Right hindlimb (tissue), 1 donor: ENCODE measurements around the gene SEC24C.
"Not testable (repeated sequence)": the region's sequence is repeated elsewhere in the genome, so short reads cannot be mapped to it uniquely, and the experiment has no call there.

Experiments
- DNase-seq: peaks from one replicate; pipeline ENCODE4 v3.0.0-alpha.2; 2018

The SEC24C gene, protein sequence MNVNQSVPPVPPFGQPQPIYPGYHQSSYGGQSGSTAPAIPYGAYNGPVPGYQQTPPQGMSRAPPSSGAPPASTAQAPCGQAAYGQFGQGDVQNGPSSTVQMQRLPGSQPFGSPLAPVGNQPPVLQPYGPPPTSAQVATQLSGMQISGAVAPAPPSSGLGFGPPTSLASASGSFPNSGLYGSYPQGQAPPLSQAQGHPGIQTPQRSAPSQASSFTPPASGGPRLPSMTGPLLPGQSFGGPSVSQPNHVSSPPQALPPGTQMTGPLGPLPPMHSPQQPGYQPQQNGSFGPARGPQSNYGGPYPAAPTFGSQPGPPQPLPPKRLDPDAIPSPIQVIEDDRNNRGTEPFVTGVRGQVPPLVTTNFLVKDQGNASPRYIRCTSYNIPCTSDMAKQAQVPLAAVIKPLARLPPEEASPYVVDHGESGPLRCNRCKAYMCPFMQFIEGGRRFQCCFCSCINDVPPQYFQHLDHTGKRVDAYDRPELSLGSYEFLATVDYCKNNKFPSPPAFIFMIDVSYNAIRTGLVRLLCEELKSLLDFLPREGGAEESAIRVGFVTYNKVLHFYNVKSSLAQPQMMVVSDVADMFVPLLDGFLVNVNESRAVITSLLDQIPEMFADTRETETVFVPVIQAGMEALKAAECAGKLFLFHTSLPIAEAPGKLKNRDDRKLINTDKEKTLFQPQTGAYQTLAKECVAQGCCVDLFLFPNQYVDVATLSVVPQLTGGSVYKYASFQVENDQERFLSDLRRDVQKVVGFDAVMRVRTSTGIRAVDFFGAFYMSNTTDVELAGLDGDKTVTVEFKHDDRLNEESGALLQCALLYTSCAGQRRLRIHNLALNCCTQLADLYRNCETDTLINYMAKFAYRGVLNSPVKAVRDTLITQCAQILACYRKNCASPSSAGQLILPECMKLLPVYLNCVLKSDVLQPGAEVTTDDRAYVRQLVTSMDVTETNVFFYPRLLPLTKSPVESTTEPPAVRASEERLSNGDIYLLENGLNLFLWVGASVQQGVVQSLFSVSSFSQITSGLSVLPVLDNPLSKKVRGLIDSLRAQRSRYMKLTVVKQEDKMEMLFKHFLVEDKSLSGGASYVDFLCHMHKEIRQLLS

DNA sequence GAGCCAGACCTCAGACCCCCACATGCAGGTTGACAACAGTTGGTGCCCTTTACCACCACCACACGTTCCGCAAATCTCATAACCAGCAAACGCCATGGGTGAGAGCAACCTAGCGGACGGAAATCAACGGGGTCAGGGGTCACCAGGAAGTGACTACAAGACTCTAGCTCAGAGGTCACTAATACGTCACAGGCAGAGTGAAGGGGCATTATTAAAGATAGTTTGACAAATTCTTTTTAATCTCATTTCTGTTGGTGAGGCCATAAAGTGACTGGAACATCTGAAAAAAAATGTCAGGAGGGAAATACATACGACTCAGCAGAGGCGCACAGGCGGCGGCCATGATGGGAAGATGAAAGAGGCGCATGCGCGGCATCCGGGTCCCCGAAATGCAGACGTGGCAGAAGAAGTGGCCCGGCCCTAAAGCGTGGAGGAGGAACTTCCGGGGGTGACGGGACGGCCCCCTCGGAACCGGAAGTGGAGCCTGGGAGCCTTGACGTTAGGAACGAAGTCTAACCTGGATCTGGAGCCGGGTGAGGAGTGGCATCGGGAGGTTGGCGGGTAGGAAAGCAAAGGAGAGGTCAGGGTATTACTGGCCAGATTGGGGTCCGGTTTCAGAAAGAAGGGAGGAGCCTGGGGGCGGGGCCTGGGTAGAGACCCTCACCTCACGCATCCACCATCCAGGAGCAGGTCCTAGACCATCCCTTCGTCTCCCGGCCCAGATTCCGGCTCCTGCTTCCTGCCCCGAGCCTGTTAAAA lies at the start of gene SEC24C:
TSS of gene SEC24C (plus strand) at position 468 of the 759 bp plus-strand sequence. CDS start 2,461 bp downstream, outside the sequence.
- DNase-seq: peak; percentile 98

DNA sequence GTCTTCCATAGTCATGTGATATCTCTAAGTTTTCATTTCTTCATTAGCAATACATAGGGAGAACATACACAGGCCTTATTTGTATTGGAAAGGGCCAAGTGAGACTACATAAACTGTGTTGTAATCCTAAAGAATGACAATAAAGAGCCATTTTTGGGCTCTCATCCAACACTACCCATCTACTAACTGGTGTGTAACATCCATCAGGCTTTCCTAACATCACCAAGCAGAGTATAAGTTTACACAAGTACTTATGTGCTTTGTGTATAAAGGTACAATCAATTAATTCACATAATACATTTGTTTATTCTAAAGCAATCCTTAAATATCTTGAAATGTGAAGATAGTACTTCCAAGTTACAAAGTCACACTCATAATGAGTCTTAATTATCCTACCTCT lies 48.9 kb upstream of the SEC24C start:
- DNase-seq: not testable (repeated sequence)

DNA sequence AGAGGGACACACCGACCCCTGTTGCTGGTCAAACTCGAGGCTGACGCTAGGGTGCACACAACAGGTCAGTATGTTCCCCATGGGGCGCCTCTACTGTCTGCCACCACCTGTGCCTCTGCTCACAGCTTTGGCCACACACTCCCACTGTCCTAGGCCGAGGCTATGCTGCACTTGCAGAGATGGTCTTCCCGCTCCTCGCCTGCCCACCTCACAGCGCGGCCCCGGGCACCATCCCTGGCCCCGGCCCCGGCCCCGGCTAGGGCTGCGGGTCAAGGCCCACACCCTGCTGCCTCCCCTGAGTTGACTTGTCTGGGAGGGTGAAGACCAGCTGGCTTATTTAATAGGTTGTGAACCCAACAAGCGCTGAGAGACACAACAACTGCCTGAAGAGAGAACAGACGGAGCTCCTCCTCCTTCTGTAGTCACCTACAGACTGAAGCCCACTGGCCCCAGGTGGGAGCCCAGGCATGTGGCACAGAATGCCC lies 46.5 kb upstream of the SEC24C start, which contains the start of gene AGAP5:
TSS of gene AGAP5 (minus strand) at position 435 of the 485 bp plus-strand sequence. CDS start at position 81, 354 bp downstream.
- DNase-seq: not testable (repeated sequence)

DNA sequence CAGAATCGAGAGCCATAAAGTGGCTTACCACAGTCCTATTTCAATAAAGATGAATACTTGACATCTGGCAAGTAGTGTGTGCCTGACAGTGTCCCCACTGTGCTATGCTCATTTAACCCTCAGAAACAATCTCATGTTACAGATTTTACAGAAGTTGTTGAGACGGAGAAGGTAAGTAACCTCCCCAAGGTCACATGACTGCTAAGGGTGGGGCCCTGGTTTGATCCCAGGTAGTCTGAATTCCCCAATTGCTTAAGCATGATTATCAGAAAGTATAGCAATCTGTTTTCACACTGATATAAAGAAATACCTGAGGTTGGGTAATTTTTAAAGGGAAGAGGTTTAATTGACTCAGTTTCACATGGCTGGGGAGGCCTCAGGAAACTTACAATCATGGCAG lies 45.4 kb upstream of the SEC24C start:
- not testable (repeated sequence) for DNase-seq

DNA sequence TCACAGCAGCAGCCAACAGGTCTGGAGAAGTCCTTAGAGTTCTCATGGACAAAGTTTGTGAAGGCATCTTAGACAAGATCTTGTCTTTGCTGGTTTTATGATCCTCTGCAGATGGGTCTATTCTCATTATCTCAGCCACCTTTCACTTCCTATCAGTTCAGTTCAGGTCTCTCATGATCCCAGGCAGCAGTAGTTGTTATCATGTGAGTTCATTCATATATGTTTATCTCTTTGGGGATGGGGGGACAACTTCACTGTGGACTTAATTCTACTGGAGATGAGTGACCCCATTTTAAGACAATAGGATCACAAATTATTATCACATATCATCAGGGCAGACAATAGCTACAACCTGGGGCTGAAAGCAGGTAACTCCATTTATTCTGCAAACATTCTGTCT lies 40.2 kb upstream of the SEC24C start:
- not testable (repeated sequence) for DNase-seq

DNA sequence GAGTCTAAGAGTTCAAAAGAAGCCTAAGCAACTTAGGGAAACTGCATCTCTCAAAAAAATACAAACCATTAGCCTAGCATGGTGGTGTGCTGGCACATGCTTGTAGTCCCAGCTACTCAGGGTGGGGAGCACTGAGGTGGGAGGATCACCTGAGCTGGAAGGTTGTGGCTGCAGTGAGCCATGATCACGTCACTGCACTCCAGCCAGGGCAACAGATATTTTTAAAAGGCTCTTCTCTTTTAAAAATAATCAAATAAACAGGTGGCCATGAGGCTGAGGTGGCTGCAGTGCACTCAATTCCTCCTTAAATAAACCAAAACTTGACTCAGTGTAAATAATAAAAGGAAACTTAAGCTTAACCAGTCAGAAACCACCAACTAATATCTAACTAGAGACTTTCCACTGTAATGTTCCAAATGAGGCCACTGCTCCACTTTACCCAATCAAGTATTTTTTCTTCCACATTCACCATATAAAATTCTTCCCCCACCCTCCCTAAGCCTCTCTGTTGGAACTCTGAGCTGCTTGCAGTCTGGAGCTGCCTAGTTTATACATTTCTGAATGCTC lies 38.6 kb upstream of the SEC24C start:
- not testable (repeated sequence) for DNase-seq

DNA sequence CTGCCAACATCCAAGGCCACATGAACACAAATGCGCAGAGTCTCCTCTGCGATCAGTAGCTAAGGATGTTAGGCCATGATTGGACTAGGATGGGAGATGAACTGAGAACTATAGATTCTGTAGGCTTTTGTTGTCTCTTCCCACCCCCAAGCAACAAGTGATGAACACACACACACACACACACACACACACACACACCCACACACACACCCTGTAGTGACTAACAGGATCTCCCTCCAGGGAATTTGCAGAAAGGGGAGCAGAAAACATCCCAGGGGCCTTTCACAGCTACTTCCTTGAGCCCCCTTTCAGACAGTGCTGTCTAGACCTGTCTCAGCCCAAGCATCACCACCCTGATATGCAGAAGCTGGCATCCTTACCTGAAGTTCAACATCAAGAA lies 37.7 kb upstream of the SEC24C start:
- not testable (repeated sequence) for DNase-seq

DNA sequence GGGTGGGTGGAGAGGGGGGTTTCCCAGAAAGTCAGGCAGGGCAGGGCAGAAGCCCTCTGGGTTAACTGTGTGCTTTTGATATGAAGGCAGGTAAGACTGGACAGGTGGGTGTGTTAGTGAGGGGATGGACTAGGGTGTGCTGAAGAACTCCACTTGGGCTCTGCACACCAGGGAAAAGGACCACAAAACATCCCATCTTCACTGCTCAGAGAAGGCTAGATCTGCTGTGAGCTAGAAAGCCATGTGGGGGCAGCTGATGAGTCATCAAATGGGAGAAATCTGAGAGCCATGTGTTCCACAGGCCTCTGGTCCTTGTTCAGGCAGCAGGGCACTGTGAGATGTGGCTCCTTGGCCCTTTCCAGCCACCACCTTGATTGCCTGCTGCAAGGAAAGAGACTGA lies 36.5 kb upstream of the SEC24C start:
- not testable (repeated sequence) for DNase-seq

DNA sequence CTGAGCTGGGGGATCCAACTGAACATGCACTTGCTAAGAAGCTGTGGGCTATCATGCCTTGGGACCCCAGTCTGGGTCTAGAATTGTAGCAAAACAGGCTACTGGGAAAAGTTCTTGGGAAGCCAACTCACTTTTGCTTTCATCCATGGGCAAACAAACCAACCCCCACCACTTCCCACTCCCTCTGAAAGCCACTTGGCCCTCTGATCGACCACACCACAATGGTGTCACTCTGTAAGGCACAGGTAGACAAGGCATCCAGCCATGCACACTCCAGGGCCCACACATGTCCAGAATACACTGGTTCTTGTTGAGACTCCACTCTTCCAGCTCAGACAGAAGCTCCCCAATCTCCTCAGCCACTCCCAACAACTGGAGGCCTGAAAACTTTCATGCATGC lies 36.0 kb upstream of the SEC24C start:
- DNase-seq: not testable (repeated sequence)

DNA sequence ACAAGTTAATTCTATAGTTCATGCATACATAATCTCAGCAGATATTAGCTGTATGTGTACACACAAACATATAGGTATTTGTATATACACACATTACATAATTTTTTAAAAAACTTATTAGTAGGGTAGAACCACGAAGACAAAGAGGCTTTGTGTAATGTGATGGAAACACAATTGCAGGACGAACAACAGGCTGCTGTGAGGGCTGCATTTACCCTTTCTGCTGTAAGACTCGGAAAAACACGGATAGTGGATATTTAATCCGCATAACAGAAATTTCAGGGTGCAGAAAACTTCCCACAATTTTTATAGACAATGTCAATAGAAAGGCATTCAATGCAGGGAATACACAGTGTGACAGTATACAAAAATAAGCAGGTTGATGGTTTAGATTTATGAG lies 32.5 kb upstream of the SEC24C start:
- DNase-seq: not testable (repeated sequence)

DNA sequence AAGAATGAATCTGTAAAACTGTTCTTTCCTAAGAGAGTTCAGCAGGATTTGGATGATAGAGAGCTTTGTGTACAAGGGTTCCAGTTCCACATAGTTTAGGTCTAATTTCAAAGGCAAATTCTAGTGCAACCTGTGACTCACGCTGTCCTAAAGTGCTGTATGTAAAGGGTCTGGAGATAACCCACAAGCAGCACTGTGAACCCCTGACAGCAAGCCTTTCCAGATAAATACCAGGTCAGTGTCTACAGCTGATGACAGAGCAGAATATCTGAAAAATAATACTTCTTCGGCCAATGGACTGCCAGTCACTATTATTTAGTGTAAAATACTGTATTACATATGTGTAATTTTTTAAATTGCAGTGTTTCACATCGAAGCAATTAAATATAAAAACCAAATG lies 30.3 kb upstream of the SEC24C start:
- not testable (repeated sequence) for DNase-seq

DNA sequence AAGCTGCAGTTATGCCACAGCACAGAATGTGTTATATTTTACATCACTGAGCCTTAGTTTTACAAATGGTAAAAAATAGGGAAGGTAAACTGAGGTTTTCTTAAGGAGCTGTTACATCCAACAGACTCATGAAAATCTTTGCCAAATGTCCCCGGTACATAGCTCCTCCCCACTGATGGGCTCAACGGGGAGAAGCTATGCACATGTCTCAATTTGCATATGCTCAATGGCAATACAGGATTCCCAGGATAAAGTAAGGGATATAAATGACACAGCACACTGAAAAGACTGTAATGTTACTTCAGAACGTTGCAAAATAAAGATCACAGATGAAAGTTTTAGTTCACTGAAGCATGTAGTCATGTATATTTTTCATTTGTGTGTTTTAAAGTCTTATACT lies 29.7 kb upstream of the SEC24C start:
- not testable (repeated sequence) for DNase-seq

DNA sequence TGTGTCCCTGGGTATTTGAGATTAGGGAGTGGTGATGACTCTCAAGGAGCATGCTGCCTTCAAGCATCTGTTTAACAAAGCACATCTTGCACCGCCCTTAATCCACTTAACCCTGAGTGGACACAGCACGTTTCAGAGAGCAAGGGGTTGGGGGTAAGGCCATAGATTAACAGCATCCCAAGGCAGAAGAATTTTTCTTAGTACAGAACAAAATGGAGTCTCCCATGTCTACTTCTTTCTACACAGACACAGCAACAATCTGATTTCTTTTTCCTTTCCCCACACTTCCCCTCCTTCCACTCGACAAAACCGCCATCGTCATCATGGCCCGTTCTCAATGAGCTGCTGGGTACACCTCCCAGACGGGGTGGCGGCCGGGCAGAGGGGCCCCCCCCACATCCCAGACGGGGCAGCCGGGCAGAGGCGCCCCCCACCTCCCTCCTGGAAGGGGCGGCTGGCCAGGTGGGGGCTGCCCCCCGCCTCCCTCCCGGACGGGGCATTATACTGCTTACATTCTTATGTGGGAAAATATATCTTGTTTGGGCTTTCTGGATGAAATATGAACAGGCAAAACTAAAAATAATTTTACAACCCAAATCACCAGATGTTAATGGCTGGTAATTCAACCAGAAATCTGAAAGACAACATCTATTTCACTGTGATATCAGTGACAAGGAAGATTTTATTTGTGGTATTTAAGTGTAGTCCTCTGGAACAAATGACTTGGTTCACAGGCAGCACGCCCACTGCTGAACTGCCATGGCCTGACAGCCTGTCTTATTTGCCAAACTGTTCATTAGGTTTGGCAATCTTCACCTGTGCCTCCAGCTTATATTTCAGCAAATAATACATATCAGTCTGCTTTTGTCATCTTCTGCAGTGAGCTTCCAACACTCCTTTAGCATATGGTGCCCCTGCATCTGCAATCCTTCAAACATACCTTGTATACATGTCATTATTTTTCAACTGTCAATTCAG lies 28.7 kb upstream of the SEC24C start:
- DNase-seq: not testable (repeated sequence)

DNA sequence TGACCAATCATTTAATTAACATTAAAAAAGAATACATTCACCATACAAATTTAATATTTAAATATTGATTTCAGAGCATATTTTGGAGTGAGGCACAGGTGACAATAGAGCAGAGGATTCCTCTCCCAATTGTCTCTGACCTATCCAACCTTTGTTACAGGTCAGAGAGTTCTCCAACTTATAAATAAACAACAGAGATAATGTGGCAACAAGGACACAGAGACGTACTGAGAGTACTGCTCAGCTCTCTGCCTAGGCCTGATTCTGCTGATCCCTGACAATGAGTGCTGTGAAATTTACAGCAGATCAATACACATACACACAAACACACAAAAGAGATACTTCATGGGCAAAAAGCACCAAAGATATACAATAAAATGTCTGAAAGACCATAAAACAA lies 27.9 kb upstream of the SEC24C start:
- no peak for DNase-seq

DNA sequence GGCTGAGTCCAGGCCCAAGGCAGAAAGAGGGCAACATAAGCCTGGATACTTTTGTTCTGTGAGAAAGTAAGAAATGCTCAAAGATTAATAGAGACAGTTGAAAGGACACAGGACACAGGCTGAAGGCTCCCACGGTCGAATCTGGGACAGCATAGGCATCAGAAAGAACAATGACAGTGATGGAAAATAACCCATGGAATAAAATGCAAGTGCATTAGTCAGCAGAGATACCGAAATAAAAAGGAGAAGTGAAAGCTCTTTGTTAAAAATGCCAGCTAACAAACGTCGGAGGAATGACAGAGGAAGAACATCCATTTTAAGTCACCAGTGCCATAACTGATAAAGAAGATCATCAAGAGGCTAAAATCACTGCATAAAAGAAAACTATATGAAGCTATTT lies 26.6 kb upstream of the SEC24C start:
- no peak for DNase-seq

DNA sequence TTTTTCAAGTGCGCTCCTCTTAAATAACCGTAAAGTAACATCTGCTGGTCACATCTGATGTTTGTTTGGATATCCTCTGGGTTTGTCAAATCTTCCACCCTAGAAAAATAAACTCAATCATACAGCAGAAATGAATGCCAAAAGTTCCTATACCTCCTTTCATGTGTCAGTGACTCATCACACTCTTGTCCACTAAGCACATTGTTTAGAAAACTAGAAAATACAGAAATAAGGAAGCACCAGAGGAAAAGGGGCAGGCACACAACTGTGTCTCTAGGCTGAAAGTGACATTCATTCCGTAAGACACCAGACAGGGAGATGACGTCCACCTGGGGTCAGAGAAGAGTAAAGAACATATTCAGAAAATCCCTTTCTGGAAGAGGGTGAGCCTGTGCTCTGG lies 23.6 kb upstream of the SEC24C start:
- DNase-seq: not testable (repeated sequence)

DNA sequence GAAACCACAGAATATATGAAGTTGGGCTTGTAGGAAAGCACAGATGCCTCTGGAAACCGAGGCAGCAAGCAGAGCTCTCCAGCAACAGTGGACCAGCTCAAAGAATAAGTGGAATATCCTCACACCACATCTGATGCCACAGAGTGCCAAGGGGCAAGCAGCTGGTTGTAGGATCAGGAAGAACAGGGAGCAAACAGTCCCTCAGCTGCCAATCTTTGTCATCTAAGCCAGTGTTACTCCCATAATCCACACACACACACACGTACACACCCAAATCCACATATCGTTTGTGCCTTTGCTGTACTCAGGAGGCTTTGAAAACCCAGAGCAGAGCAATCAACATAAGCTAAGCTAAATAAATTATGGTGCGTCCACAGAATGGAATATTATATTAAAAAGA lies 20.7 kb upstream of the SEC24C start:
- no peak for DNase-seq

DNA sequence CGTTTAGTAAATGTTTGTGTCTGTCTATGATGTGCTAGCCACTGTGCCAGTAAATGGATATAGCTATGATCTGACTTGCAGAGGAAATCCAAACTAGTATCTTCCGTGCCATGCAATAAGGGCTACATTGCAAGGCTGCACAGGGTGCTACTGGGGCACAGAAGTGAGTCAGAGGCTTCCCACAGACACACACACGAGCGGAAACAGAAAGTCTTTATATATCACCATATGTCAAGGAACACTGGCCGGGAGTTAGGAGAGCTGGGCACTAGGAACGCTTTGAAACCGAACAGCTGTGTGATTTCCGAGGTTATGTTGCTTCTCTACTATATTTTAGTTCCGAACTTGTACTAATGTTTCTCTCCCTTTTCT lies 14.4 kb upstream of the SEC24C start:
- DNase-seq: not testable (repeated sequence)

DNA sequence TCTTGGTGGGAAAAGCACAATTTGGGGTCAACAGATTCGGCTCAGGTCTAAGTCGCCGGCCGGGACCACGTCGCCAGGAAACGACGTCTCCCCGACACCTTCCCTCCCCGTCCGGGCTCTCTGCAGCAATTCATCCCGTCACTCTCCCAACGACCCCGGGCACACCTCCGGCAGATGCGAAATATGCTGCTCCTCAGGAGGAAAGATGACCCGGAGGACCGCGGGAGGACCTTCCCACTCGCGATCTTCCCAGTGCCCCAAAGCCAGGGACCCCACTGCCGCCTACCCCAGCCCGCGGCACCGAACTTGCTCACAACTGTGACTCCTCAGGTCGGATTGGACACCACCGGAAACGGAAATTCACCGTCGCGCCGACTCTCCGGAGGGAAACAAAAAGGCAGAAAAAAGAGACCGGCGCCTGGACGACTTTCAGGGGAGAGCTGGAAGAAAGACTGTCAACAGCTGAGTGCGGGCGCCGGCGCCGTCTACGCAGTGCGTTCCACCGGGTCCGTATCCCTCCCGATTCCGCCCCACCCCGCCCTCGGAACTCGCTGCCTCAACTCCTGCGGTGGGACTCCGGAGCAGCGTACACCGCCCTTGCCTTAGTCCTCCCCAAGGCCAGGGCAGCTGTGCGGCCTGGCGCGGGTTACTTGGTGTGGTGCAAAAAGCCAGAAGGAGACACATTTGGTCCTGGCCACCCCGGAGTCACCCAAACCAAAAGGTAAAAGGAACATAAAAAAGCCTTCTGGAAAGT lies 13.8 kb upstream of the SEC24C start:
- DNase-seq: peak; percentile 95
